Hepatocyte (in vitro differentiated cells): Measurements from ENCODE around the gene CHCHD4. TPM values are rescaled to one million over a fixed set of nuclear protein-coding genes. Genes with fewer than 3 reads are reported as not detected.

ENCODE experiments used
- DNase-seq: peaks from one replicate; pipeline ENCODE4 v3.0.0-alpha.2; 2016; ENCODE audit warnings: low spot score
- H2AFZ ChIP-seq: fragments of 200-600 bp; sonication (generic); 2 replicates; pipeline ENCODE4 v1.6.0; 2016; ENCODE audit warnings: antibody characterized with exemption, mild to moderate bottlenecking
- H3K27ac ChIP-seq: fragments of 200-600 bp; sonication (generic); 2 replicates; pipeline ENCODE4 v1.5.1; 2016; ENCODE audit warnings: mild to moderate bottlenecking
- H3K27me3 ChIP-seq: fragments of 200-600 bp; sonication (generic); 2 replicates; pipeline ENCODE4 v1.6.1; 2016
- H3K36me3 ChIP-seq: fragments of 200-600 bp; sonication (generic); replicated peaks from 2 replicates; pipeline ENCODE4 v1.5.1; 2016; ENCODE audit warnings: low read depth; ENCODE audit not compliant: insufficient read depth
- H3K4me1 ChIP-seq: fragments of 200-600 bp; sonication (generic); 2 replicates; pipeline ENCODE4 v1.5.1; 2016; ENCODE audit warnings: mild to moderate bottlenecking, moderate library complexity; ENCODE audit not compliant: insufficient read depth
- H3K4me2 ChIP-seq: fragments of 200-600 bp; sonication (generic); 2 replicates; pipeline ENCODE4 v1.6.0; 2016
- H3K4me3 ChIP-seq: fragments of 200-600 bp; sonication (generic); 2 replicates; pipeline ENCODE4 v1.5.1; 2016; ENCODE audit warnings: mild to moderate bottlenecking
- H3K79me2 ChIP-seq: fragments of 200-600 bp; sonication (generic); 2 replicates; pipeline ENCODE4 v1.6.0; 2017; ENCODE audit warnings: mild to moderate bottlenecking
- H3K9me2 ChIP-seq: fragments of 200-600 bp; sonication (generic); replicated peaks from 2 replicates; pipeline ENCODE4 v1.6.0; 2017; ENCODE audit warnings: mild to moderate bottlenecking; ENCODE audit not compliant: insufficient read depth
- H3K9me3 ChIP-seq: fragments of 200-600 bp; sonication (generic); 2 replicates; pipeline ENCODE4 v1.5.1; 2016; ENCODE audit warnings: low read depth, mild to moderate bottlenecking
- H4K20me1 ChIP-seq: fragments of 200-600 bp; sonication (generic); 2 replicates; pipeline ENCODE4 v1.6.0; 2016; ENCODE audit warnings: mild to moderate bottlenecking; ENCODE audit not compliant: insufficient read depth, poor library complexity, severe bottlenecking
- CTCF ChIP-seq: fragments of 200-600 bp; sonication (generic); IDR thresholded peaks from 2 replicates; pipeline ENCODE4 v1.5.1; 2016; ENCODE audit warnings: antibody characterized with exemption, mild to moderate bottlenecking; ENCODE audit not compliant: poor library complexity
- EZH2 ChIP-seq: fragments of 200-600 bp; sonication (generic); IDR thresholded peaks from 2 replicates; pipeline ENCODE4 v1.6.1; 2016; ENCODE audit warnings: antibody characterized with exemption, mild to moderate bottlenecking, borderline replicate concordance
- EZH2phosphoT487 ChIP-seq: fragments of 200-600 bp; sonication (generic); IDR thresholded peaks from one replicate; pipeline ENCODE4 v1.6.1; 2018; ENCODE audit warnings: antibody characterized with exemption, mild to moderate bottlenecking, low read depth, moderate library complexity; ENCODE audit not compliant: unreplicated experiment, severe bottlenecking
- WGBS: methylation state at CpG from one replicate; pipeline ENCODE4 v1.1.6; 2016; ENCODE audit warnings: low lambda C conversion rate; ENCODE audit errors: missing lambda C conversion rate; 5-methylcytosine and 5-hydroxymethylcytosine counted together
- polyA plus RNA-seq: library from polyadenylated mRNA; unstranded; fragments of >200 nt; fragmentation: Nextera tagmentation; extraction: Ambion mirVana; gene quantifications from 2 replicates; pipeline ENCODE4 v1.2.1, GENCODE V29; 2016
- total RNA-seq: library from RNA; depleted of rRNA; stranded (reverse); fragments of >200 nt; gene quantifications from 2 replicates; pipeline ENCODE4 v1.2.3, GENCODE V29; 2014

Gene CHCHD4
- total and polyA plus RNA-seq, 2 experiments from 2014 or later = 15.2 to 22.8 TPM

- Histone ChIP-seq H3K4me3 (no peak overlapping the region), H3K4me1 (peaks cover 22% of the 10 kb centered on the region), H2AFZ (no peak overlapping the region), H3K79me2 (no peaks in the 10 kb centered on the region), H3K27me3 (no peaks in the 10 kb centered on the region), H3K9me3 (no peaks in the 10 kb centered on the region), H4K20me1 (no peaks in the 10 kb centered on the region), H3K4me2 (no peak overlapping the region), H3K36me3 (no peaks in the 10 kb centered on the region), H3K9me2 (no peaks in the 10 kb centered on the region), H3K27ac (no peak overlapping the region)
- WGBS = 92% methylated on average over 5 of the region's 5 CpGs
- TF ChIP-seq EZH2 (no peak), CTCF (no peak)
- DNase-seq = no peak
These were observed 22.4 kb upstream of the CHCHD4 start for GRCh38 chr3:14147066-14147435.

GRCh38 chr3:14146381-14147065, 21.9 kb upstream of the CHCHD4 start:
- Histone ChIP-seq H3K4me1 (peaks cover 22% of the 10 kb centered on the region), H3K27ac (no peak overlapping the region), H3K36me3 (no peaks in the 10 kb centered on the region), H3K9me2 (no peaks in the 10 kb centered on the region), H3K4me3 (no peak overlapping the region), H3K27me3 (no peaks in the 10 kb centered on the region), H3K79me2 (no peaks in the 10 kb centered on the region), H2AFZ (no peak overlapping the region), H3K9me3 (no peaks in the 10 kb centered on the region), H4K20me1 (no peaks in the 10 kb centered on the region), H3K4me2 (no peak overlapping the region)
- 97% methylated on average over 10 of the region's 10 CpGs for WGBS
- TF ChIP-seq EZH2 (no peak), CTCF (no peak), EZH2phosphoT487 (no peak)
- no peak for DNase-seq

- WGBS = 90% methylated on average over 10 of the region's 10 CpGs
- H3K4me2 ChIP-seq = no peak overlapping the region
These were observed 21.2 kb upstream of the CHCHD4 start for GRCh38 chr3:14145670-14146380.

More at GRCh38 chr3:14145670-14146380, 21.2 kb upstream of the CHCHD4 start:
- Histone ChIP-seq H3K27me3 (no peaks in the 10 kb centered on the region), H3K9me2 (no peaks in the 10 kb centered on the region), H3K4me3 (no peak overlapping the region), H3K9me3 (no peaks in the 10 kb centered on the region), H3K27ac (peak overlapping the region; percentile 95), H3K4me1 (peaks cover 22% of the 10 kb centered on the region), H3K36me3 (no peaks in the 10 kb centered on the region), H2AFZ (no peak overlapping the region), H4K20me1 (no peaks in the 10 kb centered on the region), H3K79me2 (no peaks in the 10 kb centered on the region)
- TF ChIP-seq EZH2phosphoT487 (no peak), EZH2 (no peak), CTCF (no peak)
- DNase-seq = no peak
